ENCODE data around the gene CFAP43.

The CFAP43 gene

GRCh38 chr10:104146882-104147281, 85.3 kb downstream of the CFAP43 start:
- Mint-ChIP-seq H3K27ac (no peak overlapping the region), H3K27me3 (peaks cover 15% of the 10 kb centered on the region), H3K4me1 (no peaks in the 10 kb centered on the region), H3K4me3 (no peak overlapping the region), H3K9me3 (peaks cover 4 to 6% of the 10 kb centered on the region in 2 donors)
- ATAC-seq: no peak
- DNase-seq: no peak

DNA sequence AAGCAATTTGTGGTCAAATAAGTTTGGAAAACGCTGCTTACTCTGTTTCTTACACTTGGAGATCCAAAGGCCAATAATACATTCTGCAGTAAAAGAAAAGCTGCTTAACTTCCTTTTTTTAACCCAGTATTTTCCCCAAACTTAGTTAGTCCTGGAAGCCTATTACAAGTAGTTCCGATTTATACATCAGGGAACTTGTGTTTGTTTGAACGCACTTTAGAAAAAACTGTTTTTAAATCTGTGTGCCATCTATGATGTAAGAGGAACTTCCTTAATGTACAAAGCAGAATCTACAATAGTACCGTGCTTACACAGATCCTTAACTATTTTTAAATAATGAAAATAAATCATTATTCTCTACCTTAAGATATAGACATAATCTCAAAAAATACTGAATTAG, 87.2 kb downstream of the CFAP43 start:
- ATAC-seq (no peak), DNase-seq (no peak)
- no peak overlapping the region for H3K4me3 Mint-ChIP-seq
- H3K27me3 Mint-ChIP-seq: peaks cover 15% of the 10 kb centered on the region
- no peak overlapping the region for H3K27ac Mint-ChIP-seq
- H3K4me1 Mint-ChIP-seq: no peaks in the 10 kb centered on the region
- no peaks in the 10 kb centered on the region for H3K9me3 Mint-ChIP-seq

GRCh38 chr10:104143829-104144228, 88.3 kb downstream of the CFAP43 start:
- no peak for DNase-seq
- H3K4me1 Mint-ChIP-seq: no peaks in the 10 kb centered on the region
- H3K27me3 Mint-ChIP-seq: peaks cover 15% of the 10 kb centered on the region
- H3K9me3 Mint-ChIP-seq: no peaks in the 10 kb centered on the region
- H3K27ac Mint-ChIP-seq: no peak overlapping the region
- ATAC-seq: no peak
- H3K4me3 Mint-ChIP-seq: no peak overlapping the region

DNA sequence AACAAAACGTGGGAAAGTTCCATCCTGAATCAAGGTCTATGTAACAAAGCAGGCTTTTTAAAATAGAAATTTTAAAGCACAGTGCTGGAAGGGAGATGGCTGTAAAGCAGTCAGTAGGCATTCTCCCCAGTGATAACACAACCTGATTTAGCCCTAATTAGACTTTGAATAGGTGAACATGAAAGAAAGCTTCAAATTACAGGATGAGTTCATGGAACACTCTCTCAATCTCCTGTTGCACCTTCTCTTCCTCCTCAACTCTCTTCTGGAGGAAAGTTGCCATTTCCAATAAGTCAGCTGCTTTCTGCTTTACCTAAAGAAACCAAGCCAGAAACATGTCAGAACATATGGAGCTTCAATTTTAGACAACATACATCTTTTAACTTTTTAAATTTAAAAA, 90.1 kb downstream of the CFAP43 start:
- Mint-ChIP-seq H3K9me3 (no peaks in the 10 kb centered on the region), H3K4me3 (no peak overlapping the region), H3K4me1 (no peaks in the 10 kb centered on the region), H3K27me3 (peaks cover 15% of the 10 kb centered on the region), H3K27ac (no peak overlapping the region)
- DNase-seq (no peak), ATAC-seq (no peak)

DNA sequence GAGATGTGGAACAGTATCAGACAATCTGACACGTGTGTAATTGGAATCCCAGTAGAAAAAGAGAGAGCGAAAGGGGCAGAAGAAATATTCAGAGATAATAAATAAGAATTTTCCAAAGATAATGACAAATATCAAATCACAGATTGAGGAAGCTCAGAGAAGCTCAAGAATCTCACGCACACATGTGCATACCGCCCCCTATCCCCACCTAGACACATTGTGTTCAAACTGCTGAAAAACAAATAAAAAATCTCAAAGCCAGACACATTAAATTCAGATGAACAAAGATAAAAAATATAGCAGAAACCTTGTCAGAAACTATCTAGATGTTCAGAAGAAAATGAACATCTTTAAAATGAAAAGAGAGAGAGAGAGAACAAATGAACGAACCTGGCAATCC, 92.9 kb downstream of the CFAP43 start:
- H3K27me3 Mint-ChIP-seq: peaks cover 8% of the 10 kb centered on the region

DNA sequence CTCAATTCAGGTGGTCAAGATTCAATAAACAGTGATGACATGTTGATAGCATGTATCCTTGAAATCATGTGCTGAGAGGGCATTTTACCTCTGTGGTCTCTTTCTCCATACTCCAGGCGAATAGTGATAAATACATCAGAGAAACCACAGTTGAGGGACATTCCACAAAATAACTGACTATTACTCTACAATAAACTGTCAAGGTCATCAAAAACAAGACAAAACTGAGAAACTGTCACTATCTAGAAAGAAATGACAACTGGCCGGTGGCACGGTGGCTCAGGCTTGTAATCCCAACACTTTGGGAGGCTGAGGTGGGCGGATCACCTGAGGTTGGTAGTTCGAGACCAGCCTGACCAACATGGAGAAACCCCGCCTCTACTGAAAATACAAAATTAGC, 94.0 kb downstream of the CFAP43 start:
- no peak for ATAC-seq
- H3K4me1 Mint-ChIP-seq: no peaks in the 10 kb centered on the region

More for the DNA sequence above, 92.9 kb downstream of the CFAP43 start:
- Mint-ChIP-seq H3K4me1 (no peaks in the 10 kb centered on the region), H3K27ac (no peak overlapping the region), H3K4me3 (no peak overlapping the region), H3K9me3 (no peaks in the 10 kb centered on the region)
- DNase-seq (no peak), ATAC-seq (no peak)

DNA sequence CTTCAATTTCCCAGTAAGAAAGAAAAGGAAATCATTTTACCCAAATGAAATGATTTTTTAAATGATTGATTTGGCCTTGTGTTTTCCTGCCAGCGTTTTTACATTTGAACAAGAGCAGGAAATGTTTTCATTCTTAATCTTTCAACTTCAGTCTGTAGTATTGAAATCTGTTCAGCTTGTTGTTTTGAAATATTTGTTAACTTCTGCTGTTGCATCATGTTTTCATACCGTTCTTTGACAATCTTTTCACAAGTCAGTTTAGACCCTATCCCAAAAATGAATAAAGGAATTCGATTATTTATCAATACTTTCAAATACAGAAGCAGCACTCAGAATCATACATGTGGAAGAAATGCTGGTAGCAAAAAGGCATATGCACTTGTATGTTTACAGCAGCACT, 102.1 kb downstream of the CFAP43 start:
- Mint-ChIP-seq H3K27me3 (peaks cover 16% of the 10 kb centered on the region), H3K27ac (no peak overlapping the region), H3K4me3 (no peak overlapping the region), H3K9me3 (no peaks in the 10 kb centered on the region), H3K4me1 (peaks cover 16% of the 10 kb centered on the region)
- DNase-seq (no peak), ATAC-seq (no peak)

More for the DNA sequence above, 94.0 kb downstream of the CFAP43 start:
- Mint-ChIP-seq H3K27me3 (peaks cover 9% of the 10 kb centered on the region), H3K27ac (no peak overlapping the region), H3K4me3 (no peak overlapping the region), H3K9me3 (no peaks in the 10 kb centered on the region)
- DNase-seq: no peak

DNA sequence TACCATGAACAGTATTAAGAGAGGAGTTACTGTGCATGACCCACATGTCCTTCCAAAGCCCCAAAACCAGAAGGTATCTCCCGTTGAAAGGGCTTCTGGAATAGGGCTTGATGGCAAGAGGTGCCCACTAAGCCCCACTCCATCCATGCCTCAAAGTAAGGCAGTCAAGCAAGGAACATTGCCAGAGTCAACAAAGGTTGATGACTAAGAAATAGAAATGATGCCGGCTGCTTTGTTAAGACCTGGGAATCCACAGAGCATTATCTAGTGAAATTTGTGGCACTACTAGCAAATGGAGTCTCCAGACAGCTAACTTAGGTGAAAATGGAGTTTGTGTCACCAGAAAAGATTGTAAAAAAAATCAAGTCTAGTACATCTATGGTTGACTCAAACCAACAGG, 104.0 kb downstream of the CFAP43 start:
- H3K27ac Mint-ChIP-seq: no peak overlapping the region
- DNase-seq: no peak
- H3K4me1 Mint-ChIP-seq: peaks cover 26% of the 10 kb centered on the region
- no peak for ATAC-seq
- peaks cover 8% of the 10 kb centered on the region for H3K27me3 Mint-ChIP-seq
- H3K9me3 Mint-ChIP-seq: no peaks in the 10 kb centered on the region
- H3K4me3 Mint-ChIP-seq: no peak overlapping the region

GRCh38 chr10:104127411-104127810, 104.8 kb downstream of the CFAP43 start:
- H3K27ac Mint-ChIP-seq: no peak overlapping the region
- H3K9me3 Mint-ChIP-seq: no peaks in the 10 kb centered on the region
- H3K4me3 Mint-ChIP-seq: no peak overlapping the region
- peaks cover 34% of the 10 kb centered on the region for H3K4me1 Mint-ChIP-seq
- H3K27me3 Mint-ChIP-seq: no peaks in the 10 kb centered on the region
- peak; percentile 5 to 27 for DNase-seq
- peak; percentile 79 for ATAC-seq

- H3K4me3 Mint-ChIP-seq: peak overlapping the region; percentile 53 to 89
- no peaks in the 10 kb centered on the region for H3K27me3 Mint-ChIP-seq
- H3K27ac Mint-ChIP-seq: no peak overlapping the region
- ATAC-seq (no peak), DNase-seq (no peak)
- H3K9me3 Mint-ChIP-seq: no peaks in the 10 kb centered on the region
- H3K4me1 Mint-ChIP-seq: peaks cover 49% of the 10 kb centered on the region
Observed at GRCh38 chr10:104123397-104123796, 108.8 kb downstream of the CFAP43 start.

- Mint-ChIP-seq H3K27ac (peak overlapping the region; percentile 99), H3K4me1 (peaks cover 46% of the 10 kb centered on the region), H3K9me3 (no peaks in the 10 kb centered on the region), H3K27me3 (no peaks in the 10 kb centered on the region), H3K4me3 (peak overlapping the region; percentile 89 to 92)
- DNase-seq (no peak), ATAC-seq (peak; percentile 1)
Observed at GRCh38 chr10:104122225-104123107, 109.7 kb downstream of the CFAP43 start.

GRCh38 chr10:104121485-104122224, 110.5 kb downstream of the CFAP43 start, which contains the start of gene SFR1:
Gene SFR1, plus strand, starts transcription at chr10:104122171. Its CDS starts 13 bp downstream, at chr10:104122184.
- Mint-ChIP-seq H3K9me3 (no peaks in the 10 kb centered on the region), H3K27me3 (peaks cover 7% of the 10 kb centered on the region), H3K4me1 (peaks cover 39% of the 10 kb centered on the region), H3K27ac (peak within 1 kb of the TSS; percentile 99), H3K4me3 (peak within 1 kb of the TSS; percentile 89 to 92)
- peak; percentile 93 for ATAC-seq
- DNase-seq: peak; percentile 99 to 100

GRCh38 chr10:104120903-104121484, 111.2 kb downstream of the CFAP43 start:
- Mint-ChIP-seq H3K27me3 (peaks cover 7% of the 10 kb centered on the region), H3K4me1 (peaks cover 39% of the 10 kb centered on the region), H3K27ac (peak overlapping the region; percentile 99), H3K4me3 (peak overlapping the region; percentile 89 to 92), H3K9me3 (no peaks in the 10 kb centered on the region)
- peak; percentile 77 to 91 for DNase-seq
- peak; percentile 69 for ATAC-seq

DNA sequence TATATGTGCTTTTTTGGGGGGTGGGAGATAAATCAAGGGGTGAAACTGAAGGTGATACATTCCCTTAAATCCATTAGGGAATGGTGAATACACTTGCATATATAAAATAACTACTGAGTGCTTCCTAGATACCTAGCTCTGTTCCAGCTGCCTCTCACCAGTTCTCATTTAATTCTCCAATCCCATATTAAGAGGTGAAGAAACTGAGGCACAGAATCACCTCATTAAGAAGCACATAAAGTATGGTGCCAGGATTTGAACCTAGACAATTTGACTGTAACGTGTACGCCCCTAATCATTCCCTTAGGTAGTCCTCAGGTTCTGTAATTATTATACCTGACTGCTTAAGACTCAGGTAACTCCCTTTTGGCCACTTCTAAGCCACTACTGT, 111.7 kb downstream of the CFAP43 start:
- DNase-seq (no peak), ATAC-seq (no peak)
- Mint-ChIP-seq H3K4me3 (peak overlapping the region; percentile 89 to 92), H3K9me3 (no peaks in the 10 kb centered on the region), H3K27ac (peak overlapping the region; percentile 99), H3K4me1 (peaks cover 38% of the 10 kb centered on the region), H3K27me3 (peaks cover 7% of the 10 kb centered on the region)

- ATAC-seq: no peak
- peak overlapping the region in 1 of 2 donors; percentile 27 for H3K27ac Mint-ChIP-seq
- H3K9me3 Mint-ChIP-seq: no peaks in the 10 kb centered on the region
- DNase-seq: no peak
- peak overlapping the region in 1 of 2 donors; percentile 89 for H3K4me3 Mint-ChIP-seq
- H3K27me3 Mint-ChIP-seq: peaks cover 7% of the 10 kb centered on the region
- H3K4me1 Mint-ChIP-seq: peaks cover 33% of the 10 kb centered on the region
Observed at GRCh38 chr10:104119996-104120395, 112.2 kb downstream of the CFAP43 start.

Measured in stimulated activated naive CD8-positive, alpha-beta T cell treated with anti-CD3 and anti-CD28 coated beads, Interleukin-15, amount 100 ng/mL, for 72 hours (primary cell).